H9 (cell line): ENCODE results near the gene ZNF618. TPM values are rescaled to one million over a fixed set of nuclear protein-coding genes. Genes with fewer than 3 reads are reported as not detected.

Source experiments
- DNase-seq: peaks from one replicate; pipeline ENCODE4 v3.0.0-alpha.2; 2017
- H2AFZ ChIP-seq: one replicate; pipeline ENCODE4 v1.6.1; 2013; ENCODE audit warnings: mild to moderate bottlenecking, low read length, control low read depth, moderate library complexity
- H2AK5ac ChIP-seq: 2 replicates; pipeline ENCODE4 v1.6.1; 2013; ENCODE audit warnings: low read length, control low read depth, mixed read lengths; ENCODE audit not compliant: insufficient read length
- H2BK120ac ChIP-seq: one replicate; pipeline ENCODE4 v1.6.1; 2013; ENCODE audit warnings: low read depth, mild to moderate bottlenecking, low read length, control low read depth, inconsistent platforms; ENCODE audit not compliant: poor library complexity, severe bottlenecking
- H2BK12ac ChIP-seq: 2 replicates; pipeline ENCODE4 v1.6.1; 2013; ENCODE audit warnings: low read length, control low read depth, mixed read lengths, low read depth; ENCODE audit not compliant: insufficient read length
- H2BK15ac ChIP-seq: 2 replicates; pipeline ENCODE4 v1.6.1; 2013; ENCODE audit warnings: low read depth, low read length, control low read depth
- H2BK20ac ChIP-seq: one replicate; pipeline ENCODE4 v1.6.1; 2013; ENCODE audit warnings: low read depth, mild to moderate bottlenecking, low read length, control low read depth, inconsistent platforms; ENCODE audit not compliant: poor library complexity, severe bottlenecking
- H2BK5ac ChIP-seq: 2 replicates; pipeline ENCODE4 v1.6.1; 2013; ENCODE audit warnings: low read length, control low read depth, mixed read lengths; ENCODE audit not compliant: insufficient read length
- H3K14ac ChIP-seq: 2 replicates; pipeline ENCODE4 v1.6.1; 2013; ENCODE audit warnings: low read length, control low read depth; ENCODE audit not compliant: insufficient read depth
- H3K18ac ChIP-seq: 2 replicates; pipeline ENCODE4 v1.6.1; 2013; ENCODE audit warnings: low read depth, mild to moderate bottlenecking, mixed read lengths, low read length, control low read depth; ENCODE audit not compliant: insufficient read length
- H3K23ac ChIP-seq: 2 replicates; pipeline ENCODE4 v1.6.1; 2013; ENCODE audit warnings: low read length, control low read depth, mixed read lengths, low read depth; ENCODE audit not compliant: insufficient read length
- H3K23me2 ChIP-seq: 2 replicates; pipeline ENCODE4 v1.6.1; 2013; ENCODE audit warnings: low read depth, mild to moderate bottlenecking, mixed read lengths, low read length, control low read depth; ENCODE audit not compliant: insufficient read length, poor library complexity, severe bottlenecking
- H3K27ac ChIP-seq: 2 replicates; pipeline ENCODE4 v1.5.1; 2013; ENCODE audit warnings: low read length, control low read depth, mixed read lengths, low read depth; ENCODE audit not compliant: insufficient read length
- H3K27me3 ChIP-seq: 2 replicates; pipeline ENCODE4 v1.6.1; 2013; ENCODE audit warnings: low read length, control low read depth, inconsistent platforms; ENCODE audit not compliant: insufficient read depth
- H3K4ac ChIP-seq: 2 replicates; pipeline ENCODE4 v1.6.1; 2013; ENCODE audit warnings: low read depth, mild to moderate bottlenecking, control low read depth, inconsistent platforms, low read length, moderate library complexity
- H3K4me1 ChIP-seq: 2 replicates; pipeline ENCODE4 v1.6.1; 2013; ENCODE audit warnings: low read length, control low read depth, inconsistent platforms; ENCODE audit not compliant: insufficient read depth
- H3K4me2 ChIP-seq: 2 replicates; pipeline ENCODE4 v1.6.1; 2013; ENCODE audit warnings: low read length, control low read depth, mixed read lengths; ENCODE audit not compliant: insufficient read length, insufficient read depth
- H3K56ac ChIP-seq: 2 replicates; pipeline ENCODE4 v1.6.1; 2013; ENCODE audit warnings: low read depth, mild to moderate bottlenecking, mixed read lengths, low read length, control low read depth; ENCODE audit not compliant: insufficient read length
- H3K79me1 ChIP-seq: 2 replicates; pipeline ENCODE4 v1.6.1; 2013; ENCODE audit warnings: low read depth, mild to moderate bottlenecking, moderate library complexity, low read length, control low read depth, inconsistent platforms; ENCODE audit not compliant: insufficient read depth, poor library complexity, severe bottlenecking
- H3K79me2 ChIP-seq: 2 replicates; pipeline ENCODE4 v1.6.1; 2013; ENCODE audit warnings: low read length, control low read depth, inconsistent platforms; ENCODE audit not compliant: insufficient read depth
- H3K9ac ChIP-seq: 2 replicates; pipeline ENCODE4 v1.6.1; 2013; ENCODE audit warnings: low read length, control low read depth, mixed read lengths; ENCODE audit not compliant: insufficient read length; ENCODE audit errors: extremely low read depth
- H3K9me3 ChIP-seq: one replicate; pipeline ENCODE4 v1.6.1; 2013; ENCODE audit warnings: low read depth, low read length, inconsistent platforms; ENCODE audit not compliant: control insufficient read depth
- H3T11ph ChIP-seq: one replicate; pipeline ENCODE4 v1.6.1; 2013; ENCODE audit warnings: mild to moderate bottlenecking, low read length, control low read depth, inconsistent platforms
- H4K20me1 ChIP-seq: one replicate; pipeline ENCODE4 v1.6.1; 2013; ENCODE audit not compliant: control insufficient read depth, insufficient read length, insufficient read depth
- H4K5ac ChIP-seq: 2 replicates; pipeline ENCODE4 v1.6.1; 2013; ENCODE audit warnings: low read depth, mild to moderate bottlenecking, mixed read lengths, low read length, control low read depth; ENCODE audit not compliant: insufficient read length
- H4K8ac ChIP-seq: replicated peaks from 2 replicates; pipeline ENCODE4 v1.6.1; 2013; ENCODE audit warnings: low read length, control low read depth, mixed read lengths, low read depth; ENCODE audit not compliant: insufficient read length
- H4K91ac ChIP-seq: 2 replicates; pipeline ENCODE4 v1.6.1; 2013; ENCODE audit warnings: low read depth, mild to moderate bottlenecking, moderate library complexity, mixed read lengths, low read length, control low read depth; ENCODE audit not compliant: insufficient read length
- H3K27ac Mint-ChIP-seq, 3 experiments: 2 replicates in 2 of 3; 3 replicates in 1 of 3; pipeline ENCODE4 v1.8.0; 2020 to 2021; ENCODE audit warnings: mixed read lengths in 3 of 3, mild to moderate bottlenecking in 1 of 3, moderate library complexity in 1 of 3
- H3K27me3 Mint-ChIP-seq: 2 replicates; pipeline ENCODE4 v1.8.0; 2021; ENCODE audit warnings: low read depth, mild to moderate bottlenecking, moderate library complexity, mixed read lengths
- H3K36me3 Mint-ChIP-seq, 3 experiments: 2 replicates in 2 of 3; 3 replicates in 1 of 3; pipeline ENCODE4 v1.8.0; 2020 to 2021; ENCODE audit warnings: low read depth in 3 of 3, mixed read lengths in 3 of 3; ENCODE audit not compliant: insufficient read depth in 1 of 3
- H3K4me1 Mint-ChIP-seq, 2 experiments: 2 replicates each; pipeline ENCODE4 v1.8.0; 2020; ENCODE audit warnings: mixed read lengths in 2 of 2
- H3K4me3 Mint-ChIP-seq, 2 experiments: 2 replicates in 1 of 2; 3 replicates in 1 of 2; pipeline ENCODE4 v1.8.0; 2020 to 2021; ENCODE audit warnings: mild to moderate bottlenecking in 2 of 2, mixed read lengths in 2 of 2, moderate library complexity in 1 of 2
- H3K9me3 Mint-ChIP-seq, 2 experiments: 2 replicates in 1 of 2; 3 replicates in 1 of 2; pipeline ENCODE4 v1.8.0; 2020; ENCODE audit warnings: mild to moderate bottlenecking in 2 of 2, mixed read lengths in 2 of 2, moderate library complexity in 1 of 2
- WGBS: extraction: QIAGEN DNeasy Blood & Tissue Kit; methylation state at CpG from one replicate; pipeline ENCODE4 v1.1.7; 2013; ENCODE audit warnings: missing lambda C conversion rate, low lambda C conversion rate, mixed read lengths; ENCODE audit not compliant: insufficient read length; ENCODE audit errors: extremely low coverage; 5-methylcytosine and 5-hydroxymethylcytosine counted together
- total RNA-seq: library from RNA; stranded (reverse); gene quantifications from 2 replicates; pipeline ENCODE4 v1.2.1, GENCODE V29; 2021
- TF ChIP-seq, protein P1 (sequence below): fragments of 200-600 bp; sonication (generic); conservative IDR thresholded peaks from 3 replicates; pipeline ENCODE4 v1.8.0; 2021; ENCODE audit warnings: antibody characterized with exemption, mild to moderate bottlenecking

The ZNF618 gene
- total RNA-seq, 1 experiment from 2014 or later, result 13.6 TPM

DNA sequence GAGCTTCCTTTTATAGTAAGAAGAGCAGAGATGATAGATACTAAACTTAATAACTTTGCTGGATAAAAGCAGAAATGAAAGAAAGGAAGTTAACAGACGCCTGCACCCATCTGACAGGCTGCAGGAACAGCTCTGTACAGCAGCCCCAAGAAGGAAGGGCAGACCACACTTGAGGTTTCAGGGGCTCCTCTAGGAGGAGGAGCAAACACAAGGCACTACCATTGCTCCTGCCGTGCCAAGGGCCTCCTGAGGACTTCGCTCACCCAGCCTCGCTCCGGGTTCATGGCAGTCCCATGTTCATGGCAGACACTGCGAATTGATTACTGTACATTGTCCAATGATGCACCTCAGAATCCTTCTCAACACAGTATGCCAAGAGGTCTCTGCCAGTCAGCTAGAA is 116.9 kb downstream of the ZNF618 start:
- Histone ChIP-seq H3K4me2 (no peak overlapping the region), H3K4ac (no peak overlapping the region), H2BK120ac (no peak overlapping the region), H2BK5ac (no peak overlapping the region), H3K23ac (no peak overlapping the region), H4K5ac (no peak overlapping the region), H3K14ac (no peak overlapping the region), H2BK20ac (no peak overlapping the region), H3K4me1 (no peaks in the 10 kb centered on the region), H3K56ac (no peak overlapping the region), H2AFZ (no peak overlapping the region), H3T11ph (no peak overlapping the region), H3K79me2 (no peaks in the 10 kb centered on the region), H3K27me3 (no peaks in the 10 kb centered on the region), H4K20me1 (no peaks in the 10 kb centered on the region), H3K27ac (no peak overlapping the region), H3K18ac (no peak overlapping the region), H2AK5ac (no peak overlapping the region), H3K9ac (no peak overlapping the region), H2BK15ac (no peak overlapping the region), H3K23me2 (no peaks in the 10 kb centered on the region), H3K79me1 (no peaks in the 10 kb centered on the region), H4K91ac (no peak overlapping the region), H4K8ac (no peak overlapping the region), H3K9me3 (no peaks in the 10 kb centered on the region), H2BK12ac (no peak overlapping the region)
- Mint-ChIP-seq H3K27ac (no peak overlapping the region), H3K36me3 (peaks cover 4 to 27% (median 22%) of the 10 kb centered on the region in 3 experiments; a peak in 6 of 7 replicates), H3K4me3 (no peak overlapping the region), H3K9me3 (no peaks in the 10 kb centered on the region), H3K4me1 (peaks cover 0 to 3% of the 10 kb centered on the region in 2 experiments; a peak in 1 of 4 replicates), H3K27me3 (no peaks in the 10 kb centered on the region)
- no peak for DNase-seq
- no CpG with 5 or more reads among the region's 6 CpGs for WGBS
- TF ChIP-seq, protein P1, sequence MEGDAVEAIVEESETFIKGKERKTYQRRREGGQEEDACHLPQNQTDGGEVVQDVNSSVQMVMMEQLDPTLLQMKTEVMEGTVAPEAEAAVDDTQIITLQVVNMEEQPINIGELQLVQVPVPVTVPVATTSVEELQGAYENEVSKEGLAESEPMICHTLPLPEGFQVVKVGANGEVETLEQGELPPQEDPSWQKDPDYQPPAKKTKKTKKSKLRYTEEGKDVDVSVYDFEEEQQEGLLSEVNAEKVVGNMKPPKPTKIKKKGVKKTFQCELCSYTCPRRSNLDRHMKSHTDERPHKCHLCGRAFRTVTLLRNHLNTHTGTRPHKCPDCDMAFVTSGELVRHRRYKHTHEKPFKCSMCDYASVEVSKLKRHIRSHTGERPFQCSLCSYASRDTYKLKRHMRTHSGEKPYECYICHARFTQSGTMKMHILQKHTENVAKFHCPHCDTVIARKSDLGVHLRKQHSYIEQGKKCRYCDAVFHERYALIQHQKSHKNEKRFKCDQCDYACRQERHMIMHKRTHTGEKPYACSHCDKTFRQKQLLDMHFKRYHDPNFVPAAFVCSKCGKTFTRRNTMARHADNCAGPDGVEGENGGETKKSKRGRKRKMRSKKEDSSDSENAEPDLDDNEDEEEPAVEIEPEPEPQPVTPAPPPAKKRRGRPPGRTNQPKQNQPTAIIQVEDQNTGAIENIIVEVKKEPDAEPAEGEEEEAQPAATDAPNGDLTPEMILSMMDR, result no peak
